HG02943 (cell line): Measurements from ENCODE around the gene LMNTD1.
"Not testable (repeated sequence)": the region's sequence is repeated elsewhere in the genome, so short reads cannot be mapped to it uniquely, and the experiment has no call there.

Experiments
- ATAC-seq: cut with Tn5 transposase; IDR thresholded peaks from one replicate; pipeline ENCODE4 v1.9.1; 2021; ENCODE audit warnings: mild to moderate bottlenecking, low read depth, moderate library complexity; ENCODE audit not compliant: unreplicated experiment

The LMNTD1 gene

GRCh38 chr12:25493682-25494081 is 59.4 kb downstream of the LMNTD1 start:
- no peak for ATAC-seq

- ATAC-seq: no peak
These were observed 61.4 kb downstream of the LMNTD1 start for GRCh38 chr12:25491396-25492325.

- ATAC-seq: not testable (repeated sequence)
These were observed 63.9 kb downstream of the LMNTD1 start for GRCh38 chr12:25488956-25489870.

GRCh38 chr12:25482625-25483024 is 70.5 kb downstream of the LMNTD1 start:
- ATAC-seq: no peak

GRCh38 chr12:25480145-25480544 is 72.9 kb downstream of the LMNTD1 start:
- no peak for ATAC-seq

GRCh38 chr12:25477217-25477616 is 75.9 kb downstream of the LMNTD1 start:
- ATAC-seq: no peak

- ATAC-seq: no peak
These were observed 80.6 kb downstream of the LMNTD1 start for GRCh38 chr12:25472453-25472852.

GRCh38 chr12:25469861-25470260 is 83.2 kb downstream of the LMNTD1 start:
- ATAC-seq: no peak

- no peak for ATAC-seq
These were observed 83.7 kb downstream of the LMNTD1 start for GRCh38 chr12:25469368-25469767.

- ATAC-seq: no peak
These were observed 89.6 kb downstream of the LMNTD1 start for GRCh38 chr12:25463521-25463920.

- ATAC-seq: no peak
These were observed 90.1 kb downstream of the LMNTD1 start for GRCh38 chr12:25463005-25463404.

- peak; percentile 82 for ATAC-seq
These were observed 93.5 kb downstream of the LMNTD1 start for GRCh38 chr12:25459541-25459951.

- no peak for ATAC-seq
These were observed 95.0 kb downstream of the LMNTD1 start for GRCh38 chr12:25458047-25458552.

- no peak for ATAC-seq
These were observed 96.6 kb downstream of the LMNTD1 start for GRCh38 chr12:25456474-25456873.

- no peak for ATAC-seq
These were observed 97.4 kb downstream of the LMNTD1 start for GRCh38 chr12:25455696-25456095.

GRCh38 chr12:25449007-25449406 is 104.1 kb downstream of the LMNTD1 start:
- ATAC-seq: no peak

GRCh38 chr12:25447046-25447445 is 106.0 kb downstream of the LMNTD1 start:
- ATAC-seq: no peak

- ATAC-seq: no peak
These were observed 114.4 kb downstream of the LMNTD1 start for GRCh38 chr12:25438638-25439037.

- ATAC-seq: peak; percentile 69
These were observed 116.7 kb downstream of the LMNTD1 start for GRCh38 chr12:25436206-25437030.

- no peak for ATAC-seq
These were observed 117.7 kb downstream of the LMNTD1 start for GRCh38 chr12:25435431-25435830.
